GM21423 (cell line): ENCODE results near the gene ZNF57.
"Not testable (repeated sequence)": the region's sequence is repeated elsewhere in the genome, so short reads cannot be mapped to it uniquely, and the experiment has no call there.

Experiments
- ATAC-seq: cut with Tn5 transposase; IDR thresholded peaks from one replicate; pipeline ENCODE4 v1.9.1; 2021; ENCODE audit warnings: mild to moderate bottlenecking, moderate library complexity; ENCODE audit not compliant: unreplicated experiment

The ZNF57 gene

GRCh38 chr19:2950286-2951124, 49.8 kb downstream of the ZNF57 start:
- peak; percentile 92 for ATAC-seq

- ATAC-seq, result no peak
Measured at GRCh38 chr19:2952953-2953481, 52.3 kb downstream of the ZNF57 start.

- no peak for ATAC-seq
Measured at GRCh38 chr19:2957160-2957559, 56.4 kb downstream of the ZNF57 start.

- no peak for ATAC-seq
Measured at GRCh38 chr19:2960120-2960519, 59.4 kb downstream of the ZNF57 start.

GRCh38 chr19:2962018-2962670, 61.4 kb downstream of the ZNF57 start:
- ATAC-seq, result no peak

GRCh38 chr19:2963122-2963521, 62.4 kb downstream of the ZNF57 start:
- ATAC-seq, result no peak

GRCh38 chr19:2963631-2964030, 62.9 kb downstream of the ZNF57 start:
- not testable (repeated sequence) for ATAC-seq

- ATAC-seq, result no peak
Measured at GRCh38 chr19:2964874-2965273, 64.1 kb downstream of the ZNF57 start.

- ATAC-seq, result no peak
Measured at GRCh38 chr19:2967972-2968371, 67.2 kb downstream of the ZNF57 start.
